CD4-positive, alpha-beta T cell treated with Interleukin-17A for 1 hour (primary cell): ENCODE data around the gene NDC1.
"Not testable (repeated sequence)": the region's sequence is repeated elsewhere in the genome, so short reads cannot be mapped to it uniquely, and the experiment has no call there.

Source experiments
- DNase-seq: peaks from one replicate; pipeline ENCODE4 v3.0.0-alpha.2; 2020

The NDC1 gene

DNA sequence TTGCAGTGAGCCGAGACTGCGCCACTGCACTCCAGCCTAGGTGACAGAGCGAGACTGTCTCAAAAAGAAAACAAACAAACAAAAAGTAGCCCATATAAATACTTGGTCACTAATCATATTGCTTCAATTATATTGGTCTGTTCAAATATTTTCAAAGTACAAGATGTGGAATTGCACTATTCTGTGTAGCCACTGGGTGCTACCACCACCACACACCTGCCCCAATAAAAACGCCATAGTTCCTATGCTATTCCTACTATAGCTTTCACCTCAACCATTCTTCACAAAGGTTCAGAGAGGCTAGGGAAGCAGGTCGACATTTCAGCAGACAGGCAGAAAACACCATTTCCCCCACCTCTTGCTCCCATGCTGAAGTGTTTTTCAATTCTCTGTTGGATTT is 16.7 kb downstream of the NDC1 start:
- no peak for DNase-seq

GRCh38 chr1:53819387-53819786 is 18.7 kb downstream of the NDC1 start:
- no peak for DNase-seq

GRCh38 chr1:53816584-53816983 is 21.5 kb downstream of the NDC1 start:
- not testable (repeated sequence) for DNase-seq

DNA sequence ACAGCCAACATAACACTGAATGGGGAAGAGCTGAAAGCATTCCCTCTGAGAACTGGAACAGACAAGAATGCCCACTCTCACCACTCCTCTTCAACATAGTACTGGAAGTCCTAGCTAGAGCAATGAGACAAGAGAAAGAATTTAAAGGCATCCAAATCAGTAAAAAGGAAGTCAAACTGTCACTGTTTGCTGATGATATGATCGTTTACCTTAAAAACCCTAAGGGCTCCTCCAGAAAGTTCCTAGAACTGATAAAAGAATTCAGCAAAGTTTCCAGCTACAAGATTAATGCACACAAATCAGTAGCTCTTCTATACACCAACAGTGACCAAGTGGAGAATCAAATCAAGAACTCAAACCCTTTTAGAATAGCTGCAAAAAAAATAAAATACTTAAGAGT is 22.6 kb downstream of the NDC1 start:
- not testable (repeated sequence) for DNase-seq

GRCh38 chr1:53811414-53811851 is 26.7 kb downstream of the NDC1 start:
- DNase-seq = peak; percentile 7

DNA sequence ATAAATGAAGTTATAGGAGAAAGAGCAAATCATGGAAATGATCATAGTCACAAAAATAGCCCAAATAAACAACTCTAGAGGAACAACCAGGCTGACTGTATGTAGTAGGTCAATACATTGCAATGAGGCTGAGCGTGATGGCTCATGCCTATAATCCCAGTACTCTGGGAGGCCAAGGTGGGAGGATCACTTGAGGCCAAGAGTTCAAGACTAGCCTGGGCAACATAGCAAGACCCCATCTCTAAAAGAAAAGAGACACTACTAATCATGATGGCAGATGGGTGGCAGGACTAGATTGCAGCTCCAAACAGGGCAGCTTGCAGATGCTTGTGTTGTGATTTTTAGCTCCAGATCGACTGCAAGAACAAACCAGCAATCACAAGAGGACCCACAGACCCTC is 27.6 kb downstream of the NDC1 start:
- no peak for DNase-seq

- no peak for DNase-seq
These were observed 28.1 kb downstream of the NDC1 start for GRCh38 chr1:53810007-53810406.

GRCh38 chr1:53807916-53808315 is 30.2 kb downstream of the NDC1 start:
- no peak for DNase-seq

DNA sequence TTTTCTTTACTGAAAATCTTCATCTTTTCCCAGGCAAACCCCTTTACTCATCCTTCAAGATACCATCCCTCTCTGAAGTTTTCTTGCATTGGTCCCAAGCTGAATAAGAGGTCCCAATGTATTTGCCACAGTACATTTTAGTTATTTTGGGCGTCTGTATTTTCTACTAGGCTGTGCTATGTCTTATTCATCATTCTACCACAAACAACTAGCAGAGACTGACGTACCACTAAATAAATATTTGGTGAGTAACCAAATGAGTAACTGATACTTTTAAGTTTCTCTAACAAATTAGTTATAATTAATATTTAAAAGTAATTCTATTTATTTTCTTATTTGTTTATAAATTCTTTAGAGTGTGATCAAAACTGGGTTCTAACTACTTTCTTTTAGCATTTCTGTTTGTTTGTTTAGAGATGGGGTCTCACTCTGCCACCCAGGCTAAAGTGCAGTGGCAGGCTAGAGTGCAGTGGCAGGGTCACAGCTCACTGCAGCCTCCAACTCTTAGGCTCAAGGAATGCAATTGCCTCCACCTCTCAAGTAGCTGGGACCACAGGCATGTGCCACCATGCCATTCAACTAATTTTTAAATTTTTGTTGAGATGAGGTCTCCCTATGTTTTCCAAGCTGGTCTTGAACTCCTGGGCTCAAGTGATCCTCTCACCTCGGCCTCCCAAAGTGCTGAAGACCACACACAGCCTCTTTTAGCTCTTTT is 33.1 kb downstream of the NDC1 start:
- no peak for DNase-seq

DNA sequence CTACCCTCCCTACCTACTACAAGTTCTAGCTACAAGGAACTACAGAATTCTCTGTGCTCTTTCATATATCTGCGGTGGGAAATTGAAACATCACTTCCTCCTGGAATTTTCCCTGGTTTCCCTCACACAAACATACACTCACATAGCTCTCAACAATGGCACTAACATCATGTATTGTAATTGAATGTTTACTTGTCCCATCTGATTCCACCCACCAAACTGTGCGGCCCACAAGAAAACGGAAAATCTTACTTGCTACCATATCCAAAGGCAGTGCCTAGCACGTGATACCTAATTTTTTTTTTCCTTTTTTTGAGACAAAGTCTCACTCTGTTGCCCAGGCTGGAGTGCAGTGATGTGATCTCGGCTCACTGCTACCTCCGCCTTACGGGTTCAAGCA is 33.9 kb downstream of the NDC1 start:
- DNase-seq = no peak

DNA sequence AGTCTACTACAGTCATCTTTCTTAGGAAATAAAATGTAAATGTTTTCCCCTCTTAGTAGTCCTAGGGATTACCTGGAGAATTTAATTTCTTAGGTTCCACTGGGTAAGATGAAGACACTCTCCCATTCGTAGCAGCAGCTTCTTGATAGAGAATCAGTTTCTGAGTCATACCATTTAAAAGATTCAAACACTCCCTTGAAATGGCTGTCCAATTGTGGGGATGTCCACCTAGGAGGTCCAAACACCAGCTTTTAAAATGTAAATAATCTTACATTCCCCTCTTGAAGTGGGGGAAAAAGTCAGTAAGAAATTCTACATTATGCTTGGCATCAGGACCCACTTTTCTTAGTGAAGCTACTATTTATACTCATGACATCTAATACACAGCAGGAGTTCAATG is 37.5 kb downstream of the NDC1 start:
- no peak for DNase-seq

DNA sequence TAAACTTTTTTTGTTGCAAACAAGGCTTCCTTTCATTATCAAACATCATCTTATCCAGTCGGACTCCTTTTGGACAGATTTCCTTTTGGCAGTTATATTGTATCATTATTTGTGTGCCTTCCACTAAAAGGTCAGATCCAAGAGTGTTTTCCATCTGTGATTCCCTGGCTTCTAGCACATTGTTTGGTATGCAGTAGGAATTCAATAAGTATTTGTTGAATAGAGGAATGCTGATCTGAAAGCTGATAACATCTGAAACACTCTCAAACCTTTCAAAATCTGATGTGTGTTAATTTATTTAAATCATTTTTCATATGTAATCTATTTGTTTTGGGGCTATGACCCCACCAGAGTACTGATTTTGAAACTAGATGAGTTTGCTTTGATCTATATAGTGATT is 39.0 kb downstream of the NDC1 start:
- no peak for DNase-seq

GRCh38 chr1:53792806-53793205 is 45.3 kb downstream of the NDC1 start:
- no peak for DNase-seq

GRCh38 chr1:53787655-53788054 is 50.4 kb downstream of the NDC1 start:
- DNase-seq = no peak

- DNase-seq = no peak
These were observed 55.0 kb downstream of the NDC1 start for GRCh38 chr1:53783056-53783455.

- DNase-seq = no peak
These were observed 56.4 kb downstream of the NDC1 start for GRCh38 chr1:53781654-53782053.

GRCh38 chr1:53777272-53777671 is 60.8 kb downstream of the NDC1 start:
- DNase-seq = no peak

GRCh38 chr1:53771648-53772047 is 66.4 kb downstream of the NDC1 start:
- no peak for DNase-seq

DNA sequence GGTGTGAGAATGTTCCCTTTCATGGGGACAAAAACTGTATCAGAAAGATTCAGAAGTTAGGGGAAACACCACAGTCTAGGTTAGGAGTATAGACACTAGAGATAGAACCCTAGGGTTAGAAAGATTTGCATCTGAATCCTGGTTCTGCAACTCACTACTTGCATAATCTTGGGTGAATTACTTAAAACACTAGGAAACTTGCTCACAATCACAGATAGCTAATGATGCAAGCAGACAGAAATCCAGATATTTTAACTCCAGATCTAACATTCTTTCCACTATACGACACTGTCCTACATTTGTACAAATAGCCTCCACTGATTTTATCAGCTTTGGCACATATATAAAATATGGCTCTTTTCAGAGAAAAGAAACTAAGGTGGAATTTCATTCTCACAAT is 68.3 kb downstream of the NDC1 start:
- no peak for DNase-seq

- no peak for DNase-seq
These were observed 68.9 kb downstream of the NDC1 start for GRCh38 chr1:53769184-53769583.

- peak; percentile 23 for DNase-seq
These were observed 71.2 kb downstream of the NDC1 start for GRCh38 chr1:53766831-53767405.

DNA sequence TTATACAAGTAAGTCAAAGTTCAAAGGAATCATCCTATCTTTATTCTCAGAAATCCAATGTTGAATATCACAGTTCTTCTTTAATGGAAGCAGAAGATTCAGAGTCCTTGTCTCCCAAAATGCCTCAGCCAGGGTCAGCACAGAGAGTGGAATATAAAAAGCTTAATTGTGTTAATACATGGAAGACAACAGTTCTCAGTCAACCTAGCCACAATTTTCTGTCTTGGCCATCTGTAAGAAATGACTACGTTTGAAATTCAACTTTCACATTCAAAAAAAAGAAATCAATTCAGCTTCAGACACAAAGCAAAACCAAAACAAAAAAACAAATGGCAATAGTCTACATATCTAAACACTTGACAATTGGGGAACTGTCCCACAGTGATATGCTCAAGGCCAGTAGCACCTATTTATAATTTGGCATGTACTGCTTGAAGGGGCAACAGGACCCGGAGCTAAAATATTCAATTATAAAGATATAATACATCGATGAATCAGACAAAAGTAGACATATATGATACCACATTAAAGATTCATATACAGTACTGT is 71.8 kb downstream of the NDC1 start:
- no peak for DNase-seq

DNA sequence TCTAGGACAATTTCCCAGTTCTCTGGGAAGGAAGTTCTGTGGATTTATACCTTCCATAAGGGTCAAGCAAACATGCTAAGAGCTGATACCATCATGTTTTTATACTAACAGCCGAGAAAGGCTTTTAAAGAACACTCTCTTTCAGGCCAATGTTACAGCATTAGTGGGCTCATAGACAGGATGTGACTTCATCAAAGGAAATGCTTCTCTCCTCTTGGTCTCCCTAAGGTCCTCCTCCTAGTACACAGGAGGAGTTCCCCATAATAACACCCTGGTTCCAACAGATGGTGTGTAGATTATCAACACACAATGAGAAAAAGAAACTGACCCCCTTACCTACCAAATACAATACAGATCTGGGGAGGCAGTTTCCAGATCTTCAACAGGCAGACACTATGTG is 72.4 kb downstream of the NDC1 start:
- DNase-seq = peak; percentile 58

- DNase-seq = no peak
These were observed 74.2 kb downstream of the NDC1 start for GRCh38 chr1:53763911-53764310.

- no peak for DNase-seq
These were observed 74.6 kb downstream of the NDC1 start for GRCh38 chr1:53763461-53763860.
